Spleen (tissue), 7 donors: ENCODE results near the gene GPR15LG.

ENCODE experiments used
- CTCF ChIP-seq, 11 experiments: fragments of 200-600 bp in 7 of 11; fragments of 450-650 bp in 4 of 11; sonication (generic) in 4 of 11; IDR thresholded peaks in 8 of 11; conservative IDR thresholded peaks in 3 of 11; 1 replicate in 7 of 11; 2 replicates in 4 of 11; pipeline versions ENCODE4 v1.4.0 to v1.8.0; 2016 to 2021; ENCODE audit warnings: antibody characterized with exemption in 11 of 11, inconsistent platforms in 4 of 11, mild to moderate bottlenecking in 1 of 11
- POLR2A ChIP-seq, 3 donors: fragments of 450-650 bp; IDR thresholded peaks; one replicate each; pipeline ENCODE4 v1.5.1; 2017; ENCODE audit warnings: antibody characterized with exemption in 3 of 3, mild to moderate bottlenecking in 1 of 3
- donor health status: DM: no; HTN: no; CAD: no; lungs with moderate emphysema.
- donor health status: DM: no; HTN: no; CAD: no.
- donor health status: DM: no; HTN: no; CAD: no.

GRCh38 chr10:84213076-84213475, 39.5 kb downstream of the GPR15LG start:
- TF ChIP-seq CTCF (IDR thresholded peaks at IDR 0.05 in 8 of 11, conservative IDR thresholded peaks at IDR 0.05 in 3 of 11), result no peak
- no peak for TF ChIP-seq POLR2A (IDR thresholded peaks at IDR 0.05)
